GM19239 (cell line): ENCODE data around the gene SBSN.

Experiments
- DNase-seq: peaks from one replicate; pipeline ENCODE4 v3.0.0; 2011; ENCODE audit warnings: low spot score; ENCODE audit not compliant: insufficient read length
- FAIRE-seq: peaks from 2 replicates; lab custom pipeline; 2011; peaks lifted over from hg19 to GRCh38; lab: Jason Lieb, UNC

Gene SBSN

DNA sequence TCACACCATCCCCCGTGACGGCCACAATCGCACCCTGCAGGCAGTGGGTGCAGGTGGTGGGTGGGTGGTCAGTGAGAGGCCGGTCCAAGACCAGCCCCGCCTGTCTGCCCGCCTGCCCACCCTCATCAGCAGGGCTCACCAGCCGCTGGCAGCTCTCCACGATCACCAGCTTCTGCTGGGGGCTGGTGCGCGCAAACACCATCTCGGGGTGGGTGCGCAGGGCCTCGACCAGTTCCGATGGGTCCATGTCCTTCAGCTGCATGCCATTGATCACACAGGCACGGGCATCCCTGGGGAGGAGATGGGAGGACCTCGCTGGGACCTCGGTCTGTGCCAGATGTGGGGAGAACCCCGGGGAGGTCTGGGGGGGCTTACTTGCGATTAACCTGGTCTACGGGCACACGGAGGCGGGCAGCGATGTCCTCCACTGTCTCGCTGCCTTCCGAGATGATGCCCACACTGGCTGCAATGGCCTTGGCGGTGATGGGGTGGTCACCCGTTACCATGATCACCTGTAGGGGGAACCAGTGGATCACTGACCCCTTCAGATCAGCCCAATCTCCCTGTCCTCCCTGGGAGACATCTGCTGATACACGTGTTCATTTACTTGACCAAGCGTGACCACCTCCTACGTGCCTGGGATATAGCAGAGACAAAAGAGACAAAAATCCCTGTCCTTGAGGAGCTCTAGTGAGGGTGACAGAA, 27.3 kb upstream of the SBSN start:
- no peak for DNase-seq
- no peak for FAIRE-seq

- no peak for FAIRE-seq
- DNase-seq, result no peak
These were observed 26.0 kb upstream of the SBSN start for GRCh38 chr19:35554076-35554475.

DNA sequence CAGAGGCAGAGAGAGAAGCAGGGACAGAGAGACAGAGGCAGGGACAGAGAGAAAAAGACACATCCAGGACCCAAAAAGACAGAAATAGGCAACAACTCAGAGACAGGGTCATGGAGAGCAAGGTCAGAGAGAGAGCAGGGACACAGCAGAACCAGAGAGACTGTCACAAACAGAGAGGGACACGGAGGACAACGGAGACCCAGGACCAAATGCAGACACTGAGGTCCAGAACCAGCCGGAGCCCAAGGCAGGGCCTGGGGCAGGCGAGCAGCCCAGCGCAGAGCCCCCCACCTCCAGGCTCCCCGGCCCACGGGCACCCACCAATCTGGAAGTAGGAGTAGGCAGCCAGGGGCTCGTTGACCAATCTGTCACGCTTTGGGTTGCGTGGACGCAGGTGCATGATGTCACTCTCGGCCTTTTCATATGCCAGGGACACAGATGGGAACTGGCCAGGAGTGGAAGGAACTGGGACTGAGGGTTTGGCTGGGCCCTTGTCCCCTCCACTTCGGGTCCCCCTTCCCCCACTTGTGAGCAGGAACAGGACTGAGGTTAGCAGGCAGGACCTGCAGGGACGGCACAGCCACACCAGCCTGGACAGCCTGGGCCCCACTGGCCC, 25.4 kb upstream of the SBSN start:
- no peak for DNase-seq
- no peak for FAIRE-seq

- DNase-seq (no peak), FAIRE-seq (no peak)
These were observed 24.6 kb upstream of the SBSN start for GRCh38 chr19:35552534-35553384.

DNA sequence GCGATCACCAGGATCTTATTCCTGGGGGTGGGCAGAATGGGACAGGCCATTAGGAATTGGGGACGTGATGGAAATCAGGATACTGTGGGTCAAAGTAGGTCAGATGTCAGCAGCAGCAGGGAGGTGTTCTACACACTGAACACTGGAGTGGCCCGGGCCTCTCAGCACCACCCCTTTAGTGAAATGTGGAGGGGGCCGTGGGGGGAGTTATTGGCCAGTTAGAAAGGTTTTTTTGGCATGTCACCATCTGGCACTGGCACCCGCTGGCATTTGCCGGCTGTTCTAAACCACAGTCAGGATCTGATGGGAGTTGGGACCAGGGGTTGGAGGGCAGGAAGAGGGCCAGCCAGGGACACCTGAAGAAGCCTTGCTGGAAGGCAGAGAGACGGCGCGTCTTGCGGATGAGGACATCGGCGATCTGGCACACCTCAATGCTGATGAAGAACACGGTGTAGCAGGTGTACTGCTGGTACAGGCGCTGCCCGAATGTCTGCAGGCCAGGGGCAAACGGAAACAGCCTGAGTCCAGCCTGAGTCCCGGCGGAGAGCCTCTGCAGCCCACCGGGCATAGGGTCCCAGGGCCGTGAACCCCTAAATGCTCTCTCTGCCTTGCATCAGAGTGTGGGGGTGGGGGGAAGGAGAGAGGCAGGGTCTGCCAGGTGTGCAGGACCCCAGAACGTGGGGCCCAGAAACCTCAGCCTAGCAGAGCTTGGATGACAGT, 23.1 kb upstream of the SBSN start:
- DNase-seq (no peak), FAIRE-seq (no peak)

DNA sequence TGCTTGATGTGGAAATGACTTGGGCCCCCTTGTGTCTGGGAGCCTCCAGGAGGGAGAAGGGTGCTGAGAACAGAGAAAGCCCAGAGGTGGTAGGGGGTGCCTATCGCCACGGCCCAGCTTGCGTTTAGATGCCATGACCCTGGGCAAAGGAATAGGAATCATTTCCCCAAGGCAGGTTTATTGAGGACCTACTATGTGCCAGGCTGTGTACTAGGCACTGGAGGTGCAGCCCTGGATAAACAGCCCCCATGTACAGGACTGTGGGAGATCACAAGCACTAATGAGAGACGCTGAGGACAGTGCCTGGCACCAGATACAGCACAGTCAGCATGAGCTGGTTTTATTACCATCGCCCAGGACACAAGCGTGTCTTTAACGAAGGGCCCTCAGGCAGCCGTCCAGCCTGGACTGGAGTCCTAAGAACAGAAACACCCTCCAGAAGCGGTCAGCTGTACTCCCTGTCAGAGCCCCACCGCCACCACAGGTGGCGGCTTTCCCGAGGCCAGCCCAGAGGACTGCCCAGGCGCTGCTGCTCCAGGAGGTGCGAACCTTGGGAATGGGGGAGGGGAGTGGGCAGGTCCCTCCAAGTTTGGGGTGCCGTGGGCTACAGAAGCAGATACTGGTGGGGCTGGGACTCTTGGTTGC, 21.9 kb upstream of the SBSN start:
- DNase-seq, result no peak
- FAIRE-seq, result no peak

- DNase-seq (peak; percentile 76), FAIRE-seq (no peak)
These were observed 21.2 kb upstream of the SBSN start for GRCh38 chr19:35549174-35549788.

GRCh38 chr19:35546532-35546931, 18.4 kb upstream of the SBSN start:
- no peak for DNase-seq
- no peak for FAIRE-seq

DNA sequence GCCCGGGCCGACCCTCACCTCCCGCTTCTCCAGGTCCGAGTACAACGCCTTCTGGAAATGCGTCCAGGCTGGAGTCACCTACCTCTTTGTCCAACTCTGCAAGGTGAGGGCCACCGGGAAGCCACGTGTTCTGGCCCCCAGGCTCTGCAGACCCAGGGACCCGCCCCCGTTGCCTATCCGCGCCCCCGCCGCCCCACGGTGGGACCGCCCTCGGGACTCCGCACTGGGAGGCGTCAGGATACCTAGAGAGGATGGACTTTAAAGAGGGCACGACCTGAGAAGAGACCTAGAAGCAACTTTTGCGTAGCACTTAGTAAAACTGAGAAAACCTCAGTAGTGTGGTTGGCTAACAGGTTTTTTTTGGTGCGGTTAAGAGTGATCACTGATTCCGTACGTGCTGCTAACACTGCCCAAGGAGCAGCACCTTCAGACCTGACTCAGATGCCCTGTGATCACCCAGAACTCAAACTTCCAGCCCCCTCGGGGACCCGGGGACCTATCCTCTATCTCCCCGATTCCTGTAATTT, 17.8 kb upstream of the SBSN start:
- FAIRE-seq (peak; percentile 90), DNase-seq (peak; percentile 55)

DNA sequence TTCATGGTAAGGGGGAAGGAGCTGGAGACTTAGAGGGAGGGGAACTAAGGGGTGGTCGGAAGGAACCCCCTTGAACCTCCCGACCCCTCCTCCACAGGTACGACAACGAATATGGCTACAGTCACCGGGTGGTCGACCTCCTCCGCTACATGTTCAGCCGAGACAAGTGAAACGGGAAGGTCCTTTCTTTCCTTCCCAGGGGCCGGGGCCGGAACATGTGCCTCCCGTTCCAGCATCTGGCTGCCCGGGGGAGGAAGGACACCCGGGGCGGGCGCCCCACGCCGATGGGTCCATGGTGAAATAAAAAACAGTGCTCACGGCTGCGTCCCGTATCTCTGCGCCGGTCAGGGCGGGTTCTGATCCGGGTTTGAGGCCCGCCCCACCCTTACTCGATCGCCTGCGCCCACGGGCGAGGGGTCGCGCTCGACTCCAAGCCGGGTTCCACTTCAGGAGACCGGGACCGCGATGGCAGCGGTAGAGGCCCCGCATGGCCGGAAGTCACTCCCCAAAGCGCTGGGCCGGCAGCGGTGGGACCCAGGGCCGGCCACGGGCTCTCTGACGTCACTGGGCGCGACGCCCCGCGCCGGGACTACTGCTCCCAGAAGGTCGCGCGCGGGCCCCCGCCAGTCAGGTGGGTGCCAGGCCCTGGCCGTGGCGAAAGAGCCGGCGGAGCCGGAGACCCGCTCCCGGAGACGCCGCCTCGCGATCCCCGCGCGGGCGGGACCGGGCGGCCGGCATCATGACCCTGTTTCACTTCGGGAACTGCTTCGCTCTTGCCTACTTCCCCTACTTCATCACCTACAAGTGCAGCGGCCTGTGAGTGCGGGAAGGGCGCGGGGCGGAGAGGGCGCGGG, 17.1 kb upstream of the SBSN start, which contains the start of gene TMEM147:
TMEM147 (plus strand) TSS at position 626 of the 854 bp plus-strand sequence; CDS start at position 740, 114 bp downstream.
- FAIRE-seq, result peak; percentile 84

DNA sequence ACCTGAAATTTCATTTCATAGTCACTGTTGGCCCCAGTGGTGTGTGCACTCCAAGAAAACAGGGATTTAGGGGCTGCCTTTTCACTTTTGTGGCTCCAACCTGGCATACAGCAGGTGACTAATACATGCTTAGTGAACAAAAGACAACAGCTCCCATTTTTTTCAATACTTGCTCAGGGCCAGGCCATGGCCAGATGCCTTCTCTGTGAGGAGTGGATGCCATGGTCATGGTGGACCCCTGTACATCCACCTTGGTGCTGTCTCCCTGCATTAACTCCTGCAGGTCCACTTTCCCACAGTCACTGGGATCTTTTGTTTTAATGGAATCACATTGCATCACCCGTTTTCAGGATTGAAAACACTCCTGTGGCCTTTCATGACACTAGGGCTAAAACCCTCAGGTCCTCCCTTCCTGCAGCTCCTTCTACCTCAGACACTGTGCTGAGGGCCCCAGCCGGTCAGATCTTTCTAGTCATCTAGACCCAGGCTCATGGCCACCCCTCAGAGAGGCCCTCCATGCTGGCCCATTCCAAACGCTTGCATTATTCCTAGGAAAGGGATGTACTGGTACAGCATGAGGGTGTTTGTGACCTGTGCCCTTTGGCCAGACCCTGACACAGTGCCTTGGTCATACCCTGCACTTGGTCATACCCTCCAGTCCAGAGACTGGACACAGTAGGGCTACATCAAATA, 16.1 kb upstream of the SBSN start:
- DNase-seq (no peak), FAIRE-seq (no peak)

More for the DNA sequence above, 17.1 kb upstream of the SBSN start, which contains the start of gene TMEM147:
- DNase-seq, result peak; percentile 97

- DNase-seq (no peak), FAIRE-seq (no peak)
These were observed 15.4 kb upstream of the SBSN start for GRCh38 chr19:35543280-35544109.

DNA sequence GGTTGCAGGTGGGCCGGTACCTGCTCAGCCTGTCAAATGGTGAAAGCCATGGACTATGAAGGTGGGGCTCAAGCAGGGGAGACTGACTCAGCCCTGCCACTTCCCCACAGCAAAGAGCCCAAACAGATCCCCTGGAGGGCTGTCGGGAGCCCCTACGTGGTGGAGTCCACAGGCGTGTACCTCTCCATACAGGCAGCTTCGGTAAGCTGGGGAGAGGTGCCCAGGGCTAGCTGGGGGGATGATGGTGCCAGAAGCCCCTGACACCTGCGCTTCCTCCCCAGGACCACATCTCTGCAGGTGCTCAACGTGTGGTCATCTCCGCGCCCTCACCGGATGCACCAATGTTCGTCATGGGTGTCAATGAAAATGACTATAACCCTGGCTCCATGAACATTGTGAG, 14.1 kb upstream of the SBSN start:
- DNase-seq (no peak), FAIRE-seq (no peak)

GRCh38 chr19:35540356-35540927, 12.3 kb upstream of the SBSN start:
- FAIRE-seq (no peak), DNase-seq (no peak)

- no peak for DNase-seq
- no peak for FAIRE-seq
These were observed 11.7 kb upstream of the SBSN start for GRCh38 chr19:35539850-35540249.

DNA sequence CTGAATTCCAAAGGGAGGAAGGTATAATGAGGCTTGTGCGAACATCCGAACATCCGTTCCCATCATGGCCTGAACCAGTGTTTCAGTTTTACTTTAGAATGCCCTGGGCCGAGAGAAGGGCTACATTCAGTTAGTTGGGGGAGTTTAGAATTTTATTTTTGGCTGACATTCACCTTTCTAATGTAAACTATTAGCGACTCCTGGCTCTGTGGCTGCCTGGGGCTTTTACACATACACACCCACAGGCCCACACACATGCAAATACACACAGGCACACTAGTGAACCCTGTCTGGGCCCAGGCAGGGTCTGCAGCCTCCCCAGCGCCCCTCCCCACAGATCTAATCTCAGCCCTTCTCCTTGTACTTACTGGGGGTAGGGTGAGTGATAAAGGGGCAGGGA, 11.2 kb upstream of the SBSN start:
- no peak for DNase-seq
- FAIRE-seq, result no peak
